IMR-90 (cell line): ENCODE results near the gene GAB1. TPM values are rescaled to one million over a fixed set of nuclear protein-coding genes. Genes with fewer than 3 reads are reported as not detected.

Experiments used
- ATAC-seq: fragments of 200-7000 bp; cut with Tn5 transposase; 2 replicates; pipeline ENCODE4 v1.9.1; 2020; ENCODE audit warnings: low read depth, mild to moderate bottlenecking, moderate library complexity
- BruUV-seq: library from RNA; stranded (reverse); fragments of 400-500 nt; replicated peaks from 2 replicates; lab custom pipeline; 2021; lab: Mats Ljungman, UMichigan
- CTCF ChIA-PET: fragments of 300-600 bp; formaldehyde crosslinking; extraction: SDS; loops from one replicate; lab custom pipeline; 2021; ENCODE audit warnings: antibody characterized with exemption; lab: Yijun Ruan, JAX
- POLR2A ChIA-PET: fragments of 300-600 bp; sonication (Branson Sonifier 250); formaldehyde crosslinking; loops from one replicate; lab custom pipeline; 2022; ENCODE audit warnings: antibody characterized with exemption; ENCODE audit not compliant: unreplicated experiment; lab: Charles Lee
- DNase-seq: peaks from one replicate; pipeline ENCODE4 v3.0.0; 2013
- H2AFZ ChIP-seq: replicated peaks from 2 replicates; pipeline ENCODE3; 2013; ENCODE audit warnings: low read length, mild to moderate bottlenecking; ENCODE audit not compliant: poor library complexity
- H2AK5ac ChIP-seq: 2 replicates; pipeline ENCODE4 v1.6.1; 2013; ENCODE audit warnings: low read depth, low read length, inconsistent platforms
- H2AK9ac ChIP-seq: replicated peaks from 2 replicates; pipeline ENCODE3; 2013; ENCODE audit warnings: mild to moderate bottlenecking, low read depth, low read length, moderate library complexity; ENCODE audit not compliant: poor library complexity
- H2BK120ac ChIP-seq: 2 replicates; pipeline ENCODE4 v1.6.1; 2013; ENCODE audit warnings: low read depth, low read length, inconsistent platforms
- H2BK15ac ChIP-seq: 3 replicates; pipeline ENCODE4 v1.6.1; 2013; ENCODE audit warnings: low read depth, low read length, inconsistent platforms
- H2BK20ac ChIP-seq: 2 replicates; pipeline ENCODE4 v1.6.1; 2013; ENCODE audit warnings: low read depth, mild to moderate bottlenecking, inconsistent platforms, low read length, moderate library complexity
- H2BK5ac ChIP-seq: 2 replicates; pipeline ENCODE4 v1.6.1; 2013; ENCODE audit warnings: mild to moderate bottlenecking, low read depth, low read length, inconsistent platforms; ENCODE audit not compliant: poor library complexity, severe bottlenecking
- H3K14ac ChIP-seq: replicated peaks from 2 replicates; pipeline ENCODE4 v1.6.1; 2013; ENCODE audit warnings: low read depth, low read length, inconsistent platforms
- H3K18ac ChIP-seq: 2 replicates; pipeline ENCODE4 v1.6.1; 2013; ENCODE audit warnings: low read depth, low read length, control low read depth
- H3K23ac ChIP-seq: 2 replicates; pipeline ENCODE4 v1.6.1; 2013; ENCODE audit warnings: low read depth, low read length, inconsistent platforms
- H3K27ac ChIP-seq: 2 replicates; pipeline ENCODE4 v1.5.1; 2013; ENCODE audit warnings: mild to moderate bottlenecking, control low read depth, low read length; ENCODE audit not compliant: insufficient read depth
- H3K27me3 ChIP-seq: 2 replicates; pipeline ENCODE4 v1.6.1; 2013; ENCODE audit warnings: low read length; ENCODE audit not compliant: control insufficient read depth, insufficient read depth
- H3K36me3 ChIP-seq: 2 replicates; pipeline ENCODE4 v1.6.1; 2013; ENCODE audit warnings: low read length, mixed read lengths; ENCODE audit not compliant: control insufficient read depth, insufficient read depth
- H3K4ac ChIP-seq: 2 replicates; pipeline ENCODE4 v1.6.1; 2013; ENCODE audit warnings: low read depth, low read length, inconsistent platforms
- H3K4me1 ChIP-seq: 2 replicates; pipeline ENCODE4 v1.6.1; 2013; ENCODE audit warnings: low read length, mixed read lengths; ENCODE audit not compliant: control insufficient read depth, insufficient read depth
- H3K4me2 ChIP-seq: 2 replicates; pipeline ENCODE4 v1.6.1; 2013; ENCODE audit warnings: low read depth, mild to moderate bottlenecking, control low read depth, low read length, moderate library complexity
- H3K4me3 ChIP-seq: 2 replicates; pipeline ENCODE4 v1.5.1; 2013; ENCODE audit warnings: low read depth, mild to moderate bottlenecking, control low read depth, low read length, moderate library complexity; ENCODE audit not compliant: insufficient read depth
- H3K56ac ChIP-seq: 2 replicates; pipeline ENCODE4 v1.6.1; 2013; ENCODE audit warnings: low read length, inconsistent platforms; ENCODE audit not compliant: insufficient read depth; ENCODE audit errors: extremely low read depth
- H3K79me1 ChIP-seq, 2 experiments: 2 replicates each; pipeline ENCODE4 v1.6.1; 2013; ENCODE audit warnings: low read length in 2 of 2, inconsistent platforms in 1 of 2, low read depth in 1 of 2
- H3K9ac ChIP-seq: 2 replicates; pipeline ENCODE4 v1.6.1; 2013; ENCODE audit warnings: low read depth, low read length, control low read depth
- H3K9me1 ChIP-seq: 2 replicates; pipeline ENCODE4 v1.6.1; 2013; ENCODE audit warnings: low read length, inconsistent platforms; ENCODE audit not compliant: insufficient read depth
- H3K9me3 ChIP-seq: 2 replicates; pipeline ENCODE4 v1.6.1; 2013; ENCODE audit warnings: low read length; ENCODE audit not compliant: control insufficient read depth, insufficient read depth
- H4K20me1 ChIP-seq: 2 replicates; pipeline ENCODE4 v1.6.1; 2013; ENCODE audit warnings: low read length, inconsistent platforms; ENCODE audit not compliant: insufficient read depth
- H4K5ac ChIP-seq: 2 replicates; pipeline ENCODE4 v1.6.1; 2013; ENCODE audit warnings: mild to moderate bottlenecking, low read depth, low read length, control low read depth
- H4K8ac ChIP-seq, 2 experiments: 2 replicates each; pipeline ENCODE4 v1.6.1; 2013; ENCODE audit warnings: low read depth in 2 of 2, low read length in 2 of 2, control low read depth in 1 of 2, inconsistent platforms in 1 of 2
- H4K91ac ChIP-seq: 2 replicates; pipeline ENCODE4 v1.6.1; 2013; ENCODE audit warnings: low read depth, low read length, inconsistent platforms; ENCODE audit not compliant: insufficient read depth
- CTCF ChIP-seq: conservative IDR thresholded peaks from 2 replicates; pipeline ENCODE4 v1.5.1; 2012; ENCODE audit warnings: mild to moderate bottlenecking, low read depth, low read length, improper control_type of control experiment
- MAZ ChIP-seq: IDR thresholded peaks from 2 replicates; pipeline ENCODE4 v1.6.1; 2012; ENCODE audit warnings: low read depth, mild to moderate bottlenecking, low read length, improper control_type of control experiment, moderate library complexity, borderline replicate concordance
- RAD21 ChIP-seq: IDR thresholded peaks from 2 replicates; pipeline ENCODE4 v1.6.1; 2012; ENCODE audit warnings: low read length, improper control_type of control experiment
- SMC3 ChIP-seq: fragments of 150-350 bp; IDR thresholded peaks from 2 replicates; pipeline ENCODE4 v1.6.1; 2016; ENCODE audit warnings: low read depth, mild to moderate bottlenecking, antibody characterized with exemption, low read length, moderate library complexity
- USF2 ChIP-seq: fragments of 150-350 bp; IDR thresholded peaks from 2 replicates; pipeline ENCODE4 v1.6.1; 2017; ENCODE audit warnings: mild to moderate bottlenecking, antibody characterized with exemption, low read length, low read depth
- WGBS, 2 experiments: methylation state at CpG; one replicate each; pipeline versions ENCODE4 v1.1.5 to v1.1.7; 2013; ENCODE audit warnings: missing lambda C conversion rate in 2 of 2; ENCODE audit not compliant: insufficient read length in 1 of 2; ENCODE audit errors: extremely low coverage in 2 of 2; 5-methylcytosine and 5-hydroxymethylcytosine counted together
- dilution Hi-C: fragments of 300-500 bp; cut with HindIII; formaldehyde crosslinking; loops from one replicate; pipeline ENCODE4 v1.14.3; 2018; ENCODE audit warnings: low sequenced_read_pairs; ENCODE audit not compliant: unreplicated experiment
- in situ Hi-C: fragments of 300-500 bp; cut with MboI; formaldehyde crosslinking; loops from 3 replicates; pipeline ENCODE4 v1.14.3; 2019; ENCODE audit warnings: low sequenced_read_pairs, inconsistent platforms, mixed read lengths
- intact Hi-C: fragments of 100-400 bp; cut with micrococcal nuclease; formaldehyde crosslinking; loops from 2 replicates; pipeline ENCODE4 v1.10.0; 2022
- polyA plus RNA-seq, 3 experiments: library from polyadenylated mRNA; depleted of rRNA; stranded (reverse); fragments of >200 nt; gene quantifications; 2 replicates each; pipeline ENCODE4 v1.2.3, GENCODE V29; 2012; ENCODE audit warnings: low replicate concordance in 1 of 3
- total RNA-seq: library from RNA; depleted of rRNA; stranded (reverse); fragments of >200 nt; gene quantifications from 2 replicates; pipeline ENCODE4 v1.2.3, GENCODE V29; 2012

GAB1 gene
- total and polyA plus RNA-seq, 2 of the 4 experiments (the other 2 are of a cell fraction), result 2.8 to 12.0 TPM

- dilution Hi-C loops (no loop called here), in situ Hi-C loops (no loop called here), intact Hi-C loops (loop anchor here (1.0 to 10.0 kb wide), 7 partner anchors 86 to 638 kb away; partner anchors contain the start of gene INPP4B)
- Histone ChIP-seq H3K79me1 (no peaks in the 10 kb centered on the region), H3K18ac (no peak overlapping the region), H3K27me3 (no peaks in the 10 kb centered on the region), H3K14ac (no peak overlapping the region), H3K4me1 (no peaks in the 10 kb centered on the region), H3K9me3 (no peaks in the 10 kb centered on the region), H4K8ac (no peak overlapping the region), H4K20me1 (no peaks in the 10 kb centered on the region), H3K9me1 (no peaks in the 10 kb centered on the region), H3K27ac (no peak overlapping the region), H3K23ac (no peak overlapping the region), H2AK9ac (no peak overlapping the region), H4K91ac (no peak overlapping the region), H2BK120ac (no peak overlapping the region), H3K56ac (no peak overlapping the region), H3K4me3 (no peak overlapping the region), H2BK5ac (no peak overlapping the region), H3K36me3 (no peaks in the 10 kb centered on the region), H2BK15ac (no peak overlapping the region), H3K4ac (no peak overlapping the region), H2BK20ac (no peak overlapping the region), H3K9ac (no peak overlapping the region), H4K5ac (no peak overlapping the region), H2AK5ac (no peak overlapping the region), H2AFZ (no peak overlapping the region), H3K4me2 (no peak overlapping the region)
- no CpG with 5 or more reads among the region's 1 CpG for WGBS, 2 experiments
- no TSS peak for BruUV-seq
- peak; percentile 56 for ATAC-seq
- ChIA-PET POLR2A (no interaction called here), CTCF (interaction anchor here (0.9 kb wide), 1 partner anchor 255 kb away, joined by 3 read pairs; no protein-coding TSS in a partner anchor)
- peak; percentile 71 for DNase-seq
- TF ChIP-seq MAZ, result no peak
- TF ChIP-seq RAD21, result peak; percentile 92
- TF ChIP-seq CTCF, result peak; percentile 84
- TF ChIP-seq SMC3, result peak; percentile 84
- TF ChIP-seq USF2, result no peak
Observed at GRCh38 chr4:143482840-143483239, 146.2 kb downstream of the GAB1 start.
